ENCODE results near the gene FOXI3.

DNA sequence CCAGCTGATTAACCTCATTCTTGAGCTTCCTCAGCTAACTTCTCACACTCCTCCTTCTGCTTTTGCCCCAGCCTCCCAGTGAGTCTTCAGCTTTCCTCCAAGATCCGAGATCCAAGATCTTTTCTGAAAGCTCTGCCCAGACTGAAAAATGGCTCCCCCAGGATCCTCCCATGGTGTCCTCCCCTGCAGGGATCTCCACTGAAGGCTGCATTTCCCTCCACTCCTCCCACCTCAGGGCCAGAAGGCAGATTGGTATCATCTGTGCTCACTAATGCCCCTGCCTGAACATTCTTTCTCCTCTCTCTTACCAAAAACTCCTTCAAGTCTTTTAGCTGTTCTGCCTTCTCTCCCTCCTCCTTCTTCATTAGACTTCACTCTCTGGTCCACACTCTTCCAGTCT, 6.1 kb upstream of the FOXI3 start:
- TF ChIP-seq, protein P1, sequence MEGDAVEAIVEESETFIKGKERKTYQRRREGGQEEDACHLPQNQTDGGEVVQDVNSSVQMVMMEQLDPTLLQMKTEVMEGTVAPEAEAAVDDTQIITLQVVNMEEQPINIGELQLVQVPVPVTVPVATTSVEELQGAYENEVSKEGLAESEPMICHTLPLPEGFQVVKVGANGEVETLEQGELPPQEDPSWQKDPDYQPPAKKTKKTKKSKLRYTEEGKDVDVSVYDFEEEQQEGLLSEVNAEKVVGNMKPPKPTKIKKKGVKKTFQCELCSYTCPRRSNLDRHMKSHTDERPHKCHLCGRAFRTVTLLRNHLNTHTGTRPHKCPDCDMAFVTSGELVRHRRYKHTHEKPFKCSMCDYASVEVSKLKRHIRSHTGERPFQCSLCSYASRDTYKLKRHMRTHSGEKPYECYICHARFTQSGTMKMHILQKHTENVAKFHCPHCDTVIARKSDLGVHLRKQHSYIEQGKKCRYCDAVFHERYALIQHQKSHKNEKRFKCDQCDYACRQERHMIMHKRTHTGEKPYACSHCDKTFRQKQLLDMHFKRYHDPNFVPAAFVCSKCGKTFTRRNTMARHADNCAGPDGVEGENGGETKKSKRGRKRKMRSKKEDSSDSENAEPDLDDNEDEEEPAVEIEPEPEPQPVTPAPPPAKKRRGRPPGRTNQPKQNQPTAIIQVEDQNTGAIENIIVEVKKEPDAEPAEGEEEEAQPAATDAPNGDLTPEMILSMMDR (IDR thresholded peaks at IDR 0.05), result no peak
- TF ChIP-seq POLR2A (IDR thresholded peaks at IDR 0.05), result no peak
